HG03439 (cell line): ENCODE data around the gene PHF12.
A peak's percentile ranks its signal among the peaks of the same experiment; 100 is the strongest.
"Not testable (repeated sequence)": the region's sequence is repeated elsewhere in the genome, so short reads cannot be mapped to it uniquely, and the experiment has no call there.

Experiments
- ATAC-seq: cut with Tn5 transposase; IDR thresholded peaks from one replicate; pipeline ENCODE4 v1.9.1; 2021; ENCODE audit warnings: mild to moderate bottlenecking, moderate library complexity; ENCODE audit not compliant: unreplicated experiment

Gene PHF12

DNA sequence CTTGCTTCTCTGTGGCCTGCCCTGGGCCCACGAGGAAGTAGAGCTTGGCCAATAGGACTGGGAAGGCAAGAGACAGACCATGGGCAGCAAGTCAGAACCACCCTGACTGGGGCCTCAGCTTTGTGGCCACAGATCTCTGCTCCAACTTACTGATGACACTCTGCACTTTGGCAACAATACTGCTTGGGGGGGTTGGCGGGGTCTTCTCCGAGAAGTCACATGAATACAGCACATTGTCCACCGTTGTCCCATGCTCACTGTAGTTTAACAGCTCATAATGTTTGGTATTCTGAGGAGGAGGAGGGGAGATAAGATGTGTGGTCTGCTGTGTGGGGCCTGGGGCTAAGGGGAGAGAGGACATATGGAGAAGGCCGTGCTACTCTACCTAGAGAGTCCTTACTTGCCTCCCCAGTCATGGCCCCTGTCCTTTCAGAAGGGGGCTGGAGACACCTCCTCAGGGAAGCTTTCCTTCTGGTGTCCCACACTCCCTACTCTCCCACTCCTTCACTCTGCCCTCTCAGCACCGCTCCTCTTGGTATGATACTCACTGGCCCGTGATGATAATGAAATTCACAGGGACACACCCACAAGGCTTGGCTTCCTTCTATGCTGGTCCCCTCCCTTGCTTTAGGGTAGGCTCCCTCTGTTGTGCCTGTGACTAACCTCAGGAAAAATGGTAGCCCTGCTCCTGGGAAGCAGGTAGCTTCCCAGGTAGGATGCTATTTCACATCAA lies 44.4 kb downstream of the PHF12 start:
- no peak for ATAC-seq

GRCh38 chr17:28906276-28906675 lies 45.0 kb downstream of the PHF12 start:
- ATAC-seq = no peak

GRCh38 chr17:28904800-28905199 lies 46.5 kb downstream of the PHF12 start:
- ATAC-seq = no peak

GRCh38 chr17:28903546-28903841 lies 47.8 kb downstream of the PHF12 start:
- not testable (repeated sequence) for ATAC-seq

- ATAC-seq = peak; percentile 83
Measured at GRCh38 chr17:28902819-28903545, 48.3 kb downstream of the PHF12 start, which contains the start of gene DHRS13. TSS of gene DHRS13 (minus strand) at chr17:28903079. CDS start at chr17:28902944, 135 bp downstream.

DNA sequence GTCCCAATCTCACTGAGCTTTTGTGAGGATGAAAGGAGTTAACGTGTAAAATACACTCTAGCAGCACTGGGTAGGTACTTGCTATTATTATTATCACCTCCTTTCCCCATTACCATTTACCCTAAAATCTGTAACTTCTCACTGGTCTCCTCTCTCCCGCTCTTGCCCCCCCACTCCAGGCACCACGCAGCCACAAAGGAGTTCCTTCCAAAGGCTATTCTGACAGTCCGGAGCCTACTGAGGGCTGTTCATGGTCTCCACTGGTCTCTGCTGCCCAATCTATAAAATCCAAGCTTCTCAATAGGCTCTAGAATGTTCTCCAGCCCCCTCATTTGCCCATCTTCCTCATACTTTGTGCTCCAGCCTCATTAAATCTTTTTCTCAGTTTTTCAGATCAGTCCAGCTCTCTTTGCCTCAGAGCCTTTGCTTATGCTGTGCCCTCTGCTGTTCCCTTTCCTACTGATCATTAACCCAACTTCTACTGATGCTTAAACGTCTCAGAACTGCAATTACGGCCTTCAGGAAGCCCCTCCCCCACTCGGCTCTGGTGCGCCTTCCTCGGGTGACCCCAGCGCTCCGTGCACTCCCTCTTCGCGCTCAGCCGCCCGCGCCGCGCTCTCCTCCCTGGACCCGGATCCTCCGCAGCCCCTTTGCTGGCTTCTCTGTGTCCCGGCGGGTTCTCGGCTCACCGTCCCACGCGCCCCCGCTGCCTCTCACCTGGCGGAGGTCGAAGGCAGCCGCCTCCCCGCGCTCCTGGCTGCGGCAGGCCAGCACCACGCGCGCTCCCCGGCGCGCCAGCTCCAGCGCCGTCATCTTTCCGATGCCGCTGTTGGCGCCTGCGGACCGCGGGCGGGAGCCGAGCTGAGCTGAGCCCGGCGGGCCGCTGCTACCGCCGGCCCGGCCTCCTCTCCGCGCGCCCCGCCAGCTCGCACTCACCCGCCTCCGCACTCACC lies 49.2 kb downstream of the PHF12 start:
- peak; percentile 40 for ATAC-seq

DNA sequence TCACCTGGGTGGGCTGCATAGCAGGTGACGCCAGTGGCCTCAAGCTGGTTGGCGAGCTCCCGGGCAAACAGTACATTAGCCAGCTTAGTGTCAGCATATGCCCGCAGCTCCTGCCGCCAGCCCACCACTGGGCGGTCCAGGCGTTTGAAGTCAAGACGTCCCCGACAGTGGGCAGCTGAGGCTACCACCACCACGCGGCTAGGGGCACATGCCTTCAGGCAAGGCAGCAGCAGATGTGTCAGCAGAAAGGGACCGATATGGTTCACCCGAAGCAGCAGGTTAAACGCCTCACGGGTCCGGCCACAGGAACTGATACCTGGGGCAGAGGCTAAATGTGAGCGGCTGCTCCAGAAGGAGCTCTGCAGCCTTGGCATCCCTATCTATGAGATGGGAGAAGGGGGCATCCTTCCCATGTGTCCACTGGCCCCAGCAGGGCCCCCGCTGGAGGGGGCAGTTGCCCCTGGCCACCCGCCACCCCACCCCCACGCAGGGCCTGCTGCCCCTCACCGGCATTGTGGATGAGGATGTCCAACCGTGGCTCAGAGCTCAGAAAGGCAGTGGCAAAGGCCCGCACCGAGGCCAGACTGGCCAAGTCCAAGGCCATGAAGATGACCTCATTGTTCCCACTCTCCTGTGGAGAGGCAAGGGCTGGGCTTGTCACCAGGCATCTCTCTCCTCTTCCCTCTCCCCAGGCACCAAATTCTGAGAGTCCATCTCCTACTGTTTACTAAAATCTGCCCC lies 50.2 kb downstream of the PHF12 start:
- no peak for ATAC-seq

DNA sequence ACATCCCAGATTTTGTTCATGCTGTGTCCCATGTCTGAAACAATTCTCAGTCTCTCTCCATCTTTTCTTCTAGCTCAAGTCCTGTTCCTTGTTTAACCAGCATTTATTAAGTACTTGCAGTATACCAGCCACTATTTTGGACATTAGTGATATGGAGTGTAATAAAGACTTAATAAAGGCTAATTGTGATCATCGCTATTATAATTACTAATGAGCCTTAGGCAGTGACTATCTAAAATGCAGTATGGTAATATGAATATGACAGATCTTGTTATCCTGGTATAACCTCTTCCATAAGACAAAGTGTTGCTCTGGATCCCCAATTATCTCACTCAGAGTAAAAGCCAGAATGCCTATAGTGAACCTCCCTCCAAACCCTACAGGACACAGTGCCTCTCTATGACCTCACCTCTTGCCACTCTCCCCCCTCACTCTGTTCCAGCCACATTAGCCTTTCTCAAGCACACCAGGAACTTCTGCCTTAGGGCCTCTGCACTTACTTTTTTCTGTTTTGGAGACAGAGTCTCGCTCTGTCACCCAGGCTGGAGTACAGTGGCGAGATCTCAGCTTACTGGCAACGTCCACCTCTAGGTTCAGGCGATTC lies 52.0 kb downstream of the PHF12 start:
- no peak for ATAC-seq

- ATAC-seq = no peak
Measured at GRCh38 chr17:28898527-28898955, 52.8 kb downstream of the PHF12 start.

DNA sequence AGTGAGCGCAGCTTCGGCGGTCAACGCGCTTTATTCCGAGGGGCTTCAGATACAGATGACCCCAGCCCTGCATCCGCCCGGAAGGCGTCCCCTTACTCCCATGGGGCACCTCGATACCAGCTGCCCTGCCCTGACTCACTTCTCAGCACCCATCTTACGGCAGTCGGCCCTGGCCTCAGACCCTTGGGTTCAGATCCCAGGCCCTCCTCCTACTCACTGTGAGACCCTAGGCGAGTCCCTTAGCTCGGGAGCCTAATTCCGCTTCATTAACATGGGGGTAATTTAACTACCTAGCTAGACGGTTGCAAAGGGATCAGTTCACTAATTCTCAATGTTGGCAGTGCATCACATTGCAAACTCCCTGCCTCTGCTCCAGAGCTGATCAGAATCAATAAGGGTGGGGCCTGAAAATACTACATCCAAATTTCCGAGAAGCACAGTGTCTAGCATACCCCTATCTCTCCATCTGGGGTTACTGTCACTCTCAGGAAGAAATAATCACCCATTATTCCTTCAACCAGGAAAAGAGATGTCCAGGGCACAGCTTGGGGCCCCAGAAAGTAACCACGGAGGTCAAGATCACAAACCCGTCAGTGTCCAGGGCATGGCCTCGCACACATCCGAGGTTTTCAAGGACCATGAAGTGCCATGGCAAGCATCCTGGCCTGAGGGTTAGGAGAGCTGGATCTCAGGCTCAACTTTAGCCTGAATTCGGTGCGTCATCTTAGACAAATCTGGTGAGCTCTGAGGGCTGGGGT lies 53.4 kb downstream of the PHF12 start:
- no peak for ATAC-seq

DNA sequence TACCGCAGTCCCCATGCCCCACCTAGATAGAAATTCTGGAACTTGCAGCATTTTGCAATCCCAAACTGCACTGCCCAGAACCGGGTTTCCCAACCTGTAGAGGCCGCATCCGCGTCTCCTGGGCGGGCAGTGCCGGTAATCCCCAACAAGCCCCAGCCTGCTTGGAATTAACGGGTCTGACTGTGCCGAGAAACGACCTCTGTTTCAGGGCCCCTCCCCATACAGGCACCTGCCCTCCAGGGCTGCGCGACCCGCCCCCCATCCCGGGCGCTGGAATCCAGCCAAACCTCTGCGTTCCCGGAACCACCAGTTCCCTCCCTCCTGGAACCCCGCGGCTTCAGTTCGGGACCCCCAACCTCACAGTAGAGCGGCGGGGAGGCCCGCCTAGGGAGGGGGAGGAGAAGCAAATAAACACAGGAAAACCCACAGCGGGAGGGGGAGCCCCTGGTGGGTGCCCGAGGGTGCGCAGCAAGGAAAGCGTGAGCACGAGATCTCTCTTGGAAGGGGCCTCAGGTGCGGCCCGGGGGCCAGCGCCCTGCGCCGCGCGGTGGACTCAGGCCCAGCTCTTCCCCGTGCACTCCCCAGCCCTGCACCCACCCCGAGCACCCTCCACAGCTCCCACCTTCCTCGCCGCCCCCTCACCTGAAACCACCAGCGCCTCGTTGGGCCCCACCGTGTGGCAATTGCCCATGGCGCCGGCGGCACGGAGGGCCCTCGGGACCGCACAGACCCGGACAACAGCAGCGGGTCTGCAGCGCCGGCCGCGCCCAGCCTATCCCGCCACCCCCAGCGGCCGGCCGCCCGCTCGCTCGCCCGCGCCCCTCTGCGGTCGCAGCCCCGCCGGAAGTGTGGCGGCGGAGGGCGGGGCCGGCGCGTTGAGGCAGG lies 54.2 kb downstream of the PHF12 start, which contains the start of gene FLOT2:
FLOT2 (minus strand) TSS at position 850 of the 885 bp plus-strand sequence; CDS start at position 691, 159 bp downstream.
- no peak for ATAC-seq

DNA sequence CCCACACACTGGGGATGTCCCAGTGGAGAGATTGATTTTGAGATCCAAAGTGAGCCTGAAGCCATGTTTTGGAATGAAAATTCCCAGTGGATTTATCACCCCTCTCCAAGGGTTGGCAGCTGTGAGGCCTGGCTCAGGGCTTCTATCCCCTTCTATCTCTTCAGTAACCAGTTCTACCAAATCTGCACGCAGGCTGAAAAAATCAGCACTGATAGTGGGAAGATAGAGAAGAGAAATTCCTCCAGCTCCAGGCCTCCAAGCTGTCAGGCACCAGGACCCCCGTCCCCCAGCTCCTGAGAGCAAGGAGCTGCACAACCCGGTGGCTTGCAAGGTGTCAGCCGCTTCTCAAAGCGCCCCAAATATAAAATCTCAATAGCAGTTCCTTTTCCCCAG lies 54.8 kb downstream of the PHF12 start:
- no peak for ATAC-seq

DNA sequence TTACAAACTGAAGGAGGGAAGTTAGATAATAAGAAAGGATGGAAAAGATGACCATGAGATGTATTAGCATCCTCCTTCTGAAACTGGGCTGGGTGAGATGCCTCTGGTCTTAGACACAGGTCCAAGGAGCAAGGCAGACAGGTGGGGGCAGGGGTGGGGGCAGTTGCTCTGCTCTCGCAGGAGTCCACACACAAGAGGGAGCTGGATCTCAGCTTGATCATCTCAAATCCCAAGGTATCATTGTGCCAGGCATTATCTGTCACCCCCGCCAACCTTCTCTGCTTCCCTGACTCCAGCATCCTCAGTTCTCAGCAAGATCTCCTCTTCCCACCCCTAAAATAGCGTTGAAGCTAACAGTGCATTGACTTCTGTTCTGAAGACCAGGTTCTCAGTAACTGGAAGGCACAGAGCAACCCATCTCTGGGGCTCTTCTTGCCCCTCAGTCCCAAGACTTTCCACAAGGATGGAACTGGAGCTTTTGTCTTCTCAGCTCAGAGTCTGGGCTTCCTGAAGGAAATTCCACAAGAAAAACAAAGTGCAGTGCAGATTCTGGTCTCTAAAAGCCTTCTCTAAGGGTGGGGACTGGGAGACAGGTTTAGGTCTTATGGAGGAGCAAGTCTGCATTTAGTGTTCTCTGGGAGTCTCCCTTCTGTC lies 55.4 kb downstream of the PHF12 start:
- ATAC-seq = no peak

- not testable (repeated sequence) for ATAC-seq
Measured at GRCh38 chr17:28893248-28894183, 57.8 kb downstream of the PHF12 start.

GRCh38 chr17:28892024-28892423 lies 59.3 kb downstream of the PHF12 start:
- ATAC-seq = no peak

DNA sequence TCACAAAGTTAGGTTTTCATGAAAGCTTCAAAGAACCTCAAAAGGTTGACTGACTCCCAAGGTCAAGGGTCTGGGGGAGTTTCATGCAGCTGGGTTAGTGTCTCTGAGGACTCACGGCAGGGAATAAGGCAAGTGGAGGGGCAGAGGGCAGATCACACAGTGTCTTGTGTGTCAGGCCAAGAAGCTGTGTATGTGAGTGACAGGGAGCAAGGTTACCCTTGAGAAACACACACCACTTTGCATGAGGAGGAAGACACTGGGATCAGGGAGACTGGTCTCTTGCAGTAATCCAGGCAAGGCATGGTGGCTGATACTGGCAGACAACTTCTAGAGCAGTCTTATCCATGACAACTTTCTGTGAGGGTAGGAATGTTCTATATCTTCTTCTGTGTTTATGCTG lies 60.1 kb downstream of the PHF12 start:
- no peak for ATAC-seq

DNA sequence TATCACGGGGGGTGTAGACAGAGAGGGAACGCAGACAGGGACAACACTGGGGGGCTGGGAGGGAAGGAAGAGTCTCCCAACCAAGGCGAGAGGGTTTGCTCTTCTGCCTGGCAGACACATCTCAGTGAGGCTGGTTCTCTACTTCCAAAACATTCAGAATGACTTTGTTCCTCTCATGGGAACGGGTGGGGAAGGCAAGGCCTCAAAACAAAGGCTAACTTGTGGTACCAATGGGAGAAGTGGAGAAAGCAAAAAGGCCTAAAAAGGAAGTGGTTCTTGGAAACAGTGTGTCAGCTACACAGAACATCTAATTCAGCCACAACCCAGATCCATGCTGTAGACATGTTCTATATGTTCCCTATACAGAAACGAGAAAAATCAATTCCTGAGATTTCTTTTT lies 61.3 kb downstream of the PHF12 start:
- ATAC-seq = no peak
